GM23338 (cell line): ENCODE results near the gene TGOLN2. TPM values are rescaled to one million over a fixed set of nuclear protein-coding genes. Genes with fewer than 3 reads are reported as not detected.
"Not testable (repeated sequence)": the region's sequence is repeated elsewhere in the genome, so short reads cannot be mapped to it uniquely, and the experiment has no call there.

Source experiments
- ATAC-seq: fragments of 200-7000 bp; cut with Tn5 transposase; 3 replicates; pipeline ENCODE4 v1.9.1; 2020
- DNase-seq: peaks from one replicate; pipeline ENCODE4 v3.0.0-alpha.2; 2015; ENCODE audit warnings: low spot score
- H2AFZ ChIP-seq: fragments of 200-600 bp; sonication (generic); 2 replicates; pipeline ENCODE4 v1.8.0; 2016; ENCODE audit warnings: antibody characterized with exemption, mild to moderate bottlenecking, moderate library complexity
- H3F3A ChIP-seq: fragments of 200-600 bp; sonication (generic); replicated peaks from 2 replicates; pipeline ENCODE4 v1.8.0; 2017; ENCODE audit warnings: antibody characterized with exemption, mixed run types, low read depth
- H3K27ac ChIP-seq: fragments of 200-600 bp; sonication (generic); 2 replicates; pipeline ENCODE4 v1.6.1; 2016; ENCODE audit warnings: low read depth
- H3K27me3 ChIP-seq: fragments of 200-600 bp; sonication (generic); 2 replicates; pipeline ENCODE4 v1.8.0; 2016; ENCODE audit warnings: mild to moderate bottlenecking, mixed run types, moderate library complexity; ENCODE audit not compliant: insufficient read depth
- H3K36me3 ChIP-seq: fragments of 200-600 bp; sonication (generic); 2 replicates; pipeline ENCODE4 v1.8.0; 2016; ENCODE audit warnings: mild to moderate bottlenecking; ENCODE audit not compliant: insufficient read depth
- H3K4me1 ChIP-seq: fragments of 200-600 bp; sonication (generic); 2 replicates; pipeline ENCODE4 v1.8.0; 2016; ENCODE audit warnings: mild to moderate bottlenecking, moderate library complexity; ENCODE audit not compliant: insufficient read depth
- H3K4me2 ChIP-seq: fragments of 200-600 bp; sonication (generic); 2 replicates; pipeline ENCODE4 v1.7.1; 2017; ENCODE audit warnings: mixed run types
- H3K4me3 ChIP-seq: fragments of 200-600 bp; sonication (generic); 2 replicates; pipeline ENCODE4 v1.6.1; 2016; ENCODE audit warnings: mixed run types
- H3K79me2 ChIP-seq: fragments of 200-600 bp; sonication (generic); replicated peaks from 2 replicates; pipeline ENCODE4 v1.8.0; 2017; ENCODE audit warnings: mild to moderate bottlenecking; ENCODE audit not compliant: insufficient read depth
- H3K9me2 ChIP-seq: fragments of 200-600 bp; sonication (generic); 2 replicates; pipeline ENCODE4 v1.8.0; 2017; ENCODE audit not compliant: insufficient read depth
- H4K20me1 ChIP-seq: fragments of 200-600 bp; sonication (generic); replicated peaks from 2 replicates; pipeline ENCODE4 v1.8.0; 2017; ENCODE audit warnings: mild to moderate bottlenecking; ENCODE audit not compliant: insufficient read depth
- H3K27ac Mint-ChIP-seq: 2 replicates; pipeline ENCODE4 v1.8.0; 2020; ENCODE audit warnings: inconsistent platforms, mild to moderate bottlenecking, moderate library complexity, mixed read lengths
- H3K27me3 Mint-ChIP-seq: 3 replicates; pipeline ENCODE4 v1.8.0; 2022; ENCODE audit warnings: low read depth, mild to moderate bottlenecking, moderate library complexity, mixed read lengths, inconsistent platforms; ENCODE audit not compliant: insufficient read depth, poor library complexity
- H3K36me3 Mint-ChIP-seq: 3 replicates; pipeline ENCODE4 v1.8.0; 2021; ENCODE audit warnings: low read depth, mild to moderate bottlenecking, inconsistent platforms, moderate library complexity, mixed read lengths
- H3K4me1 Mint-ChIP-seq: 3 replicates; pipeline ENCODE4 v1.8.0; 2020; ENCODE audit warnings: mild to moderate bottlenecking, inconsistent platforms, mixed read lengths
- H3K4me3 Mint-ChIP-seq: 3 replicates; pipeline ENCODE4 v1.8.0; 2021; ENCODE audit warnings: moderate library complexity, mild to moderate bottlenecking, inconsistent platforms, mixed read lengths
- H3K9me3 Mint-ChIP-seq: 3 replicates; pipeline ENCODE4 v1.8.0; 2020; ENCODE audit warnings: moderate library complexity, mild to moderate bottlenecking, inconsistent platforms, mixed read lengths
- CREB1 ChIP-seq: fragments of 250-450 bp; sonication (Bioruptor Pico); IDR thresholded peaks from 2 replicates; pipeline ENCODE4 v1.5.0; 2020; ENCODE audit warnings: low read depth, mild to moderate bottlenecking, moderate library complexity
- CTCF ChIP-seq, 2 experiments: fragments of 200-600 bp in 1 of 2; sonication (generic) in 1 of 2; conservative IDR thresholded peaks; 2 replicates each; pipeline versions ENCODE4 v1.5.1 to v1.6.1; 2016 to 2017; ENCODE audit warnings: antibody characterized with exemption in 2 of 2, low read depth in 2 of 2, mild to moderate bottlenecking in 2 of 2, moderate library complexity in 1 of 2
- ETS1 ChIP-seq: IDR thresholded peaks from 2 replicates; pipeline ENCODE4 v1.6.1; 2016; ENCODE audit warnings: antibody characterized with exemption
- EZH2phosphoT487 ChIP-seq: fragments of 200-600 bp; sonication (generic); IDR thresholded peaks from one replicate; pipeline ENCODE4 v1.8.1; 2018; ENCODE audit warnings: antibody characterized with exemption; ENCODE audit not compliant: unreplicated experiment
- NANOG ChIP-seq: IDR thresholded peaks from 2 replicates; pipeline ENCODE4 v1.6.1; 2016; ENCODE audit warnings: antibody characterized with exemption, borderline replicate concordance
- POLR2AphosphoS5 ChIP-seq: IDR thresholded peaks from 2 replicates; pipeline ENCODE4 v1.6.1; 2016; ENCODE audit warnings: antibody characterized with exemption, low read depth
- STAT1 ChIP-seq: IDR thresholded peaks from one replicate; pipeline ENCODE4 v1.6.1; 2016; ENCODE audit warnings: antibody characterized with exemption; ENCODE audit not compliant: unreplicated experiment
- ZNF462 ChIP-seq: fragments of 250-450 bp; sonication (Bioruptor Pico); IDR thresholded peaks from 2 replicates; pipeline ENCODE4 v1.5.0; 2020; ENCODE audit warnings: mild to moderate bottlenecking, moderate library complexity
- polyA plus RNA-seq: library from polyadenylated mRNA; unstranded; fragments of >200 nt; fragmentation: Nextera tagmentation; extraction: Ambion mirVana; gene quantifications from 2 replicates; pipeline ENCODE4 v1.2.1, GENCODE V29; 2016
- total RNA-seq: library from RNA; depleted of rRNA; stranded (reverse); fragments of >200 nt; shearing (Covaris generic); gene quantifications from 2 replicates; pipeline ENCODE4 v1.2.3, GENCODE V29; 2014

TGOLN2 gene
- total and polyA plus RNA-seq, 2 experiments from 2014 or later: 20.8 to 48.3 TPM

- peaks cover 12% of the 10 kb centered on the region; the same call in 2 of the 3 replicates for H3K36me3 Mint-ChIP-seq
- ATAC-seq: peak; percentile 43
- H3K4me1 Mint-ChIP-seq: peaks cover 12% of the 10 kb centered on the region
- H3K79me2 ChIP-seq, H3K36me3 ChIP-seq, H3F3A ChIP-seq, H4K20me1 ChIP-seq, H2AFZ ChIP-seq, DNase-seq, H3K27ac ChIP-seq, H3K4me2 ChIP-seq, H3K9me2 ChIP-seq, H3K4me3 ChIP-seq, H3K27me3 ChIP-seq, H3K27me3 Mint-ChIP-seq, H3K4me1 ChIP-seq, H3K4me3 Mint-ChIP-seq, H3K9me3 Mint-ChIP-seq, H3K27ac Mint-ChIP-seq: not testable (repeated sequence)
Observed at GRCh38 chr2:85343207-85343895, 15.6 kb upstream of the TGOLN2 start.

GRCh38 chr2:85342156-85342555, 14.4 kb upstream of the TGOLN2 start:
- Histone ChIP-seq H3F3A (no peaks in the 10 kb centered on the region), H3K79me2 (no peaks in the 10 kb centered on the region), H3K4me3 (no peak overlapping the region), H4K20me1 (no peaks in the 10 kb centered on the region; the same call in 1 of the 2 replicates), H2AFZ (no peak overlapping the region), H3K36me3 (no peaks in the 10 kb centered on the region), H3K27ac (no peak overlapping the region), H3K4me2 (no peak overlapping the region), H3K27me3 (no peaks in the 10 kb centered on the region), H3K4me1 (no peaks in the 10 kb centered on the region; the same call in 1 of the 2 replicates), H3K9me2 (no peaks in the 10 kb centered on the region)
- peaks cover 4% of the 10 kb centered on the region for H3K27me3 Mint-ChIP-seq
- H3K27ac Mint-ChIP-seq: no peak overlapping the region
- H3K36me3 Mint-ChIP-seq: peaks cover 4% of the 10 kb centered on the region; the same call in 1 of the 3 replicates
- peaks cover 19% of the 10 kb centered on the region for H3K4me1 Mint-ChIP-seq
- peak; percentile 27 for DNase-seq
- H3K9me3 Mint-ChIP-seq: no peaks in the 10 kb centered on the region
- no peak overlapping the region for H3K4me3 Mint-ChIP-seq
- ATAC-seq: peak; percentile 54
- TF ChIP-seq POLR2AphosphoS5 (no peak), CREB1 (no peak), ETS1 (no peak), EZH2phosphoT487 (no peak), CTCF (conservative IDR thresholded peaks at IDR 0.05; ENCODE audit: low read depth in 2 of 2) (no peak), NANOG (no peak), ZNF462 (CRISPR knock-in tag) (no peak), STAT1 (no peak)
